Stromal cell of bone marrow (primary cell): ENCODE results near the gene TRMO.

ENCODE experiments used
- DNase-seq: peaks from one replicate; pipeline ENCODE4 v3.0.0-alpha.2; 2012; ENCODE audit warnings: low read depth

TRMO gene

DNA sequence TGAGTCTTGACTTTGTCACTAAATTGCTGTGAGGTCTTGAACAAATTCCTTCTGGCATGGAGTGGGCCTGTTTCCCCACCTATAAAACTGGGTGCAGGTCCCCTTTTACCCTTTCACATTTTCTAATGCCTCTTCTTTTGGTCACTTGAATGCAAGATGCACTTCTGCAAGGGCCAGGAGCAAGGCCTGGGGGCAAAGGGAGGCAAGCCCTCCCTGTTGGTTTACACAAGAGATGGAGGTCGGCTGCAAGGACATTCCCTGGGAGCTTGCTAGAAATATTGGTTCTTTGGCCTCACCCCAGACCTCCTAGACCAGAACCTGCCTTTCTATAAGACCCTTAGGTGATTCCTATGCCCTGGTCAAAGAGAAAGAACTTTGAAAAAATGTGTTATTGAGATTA is 63.5 kb downstream of the TRMO start:
- DNase-seq: no peak

GRCh38 chr9:97858393-97858713 is 63.9 kb downstream of the TRMO start:
- DNase-seq: no peak

GRCh38 chr9:97857606-97858392 is 64.5 kb downstream of the TRMO start:
- DNase-seq: no peak

GRCh38 chr9:97856857-97857605 is 65.3 kb downstream of the TRMO start:
- DNase-seq: no peak

GRCh38 chr9:97855899-97856298 is 66.4 kb downstream of the TRMO start:
- no peak for DNase-seq

DNA sequence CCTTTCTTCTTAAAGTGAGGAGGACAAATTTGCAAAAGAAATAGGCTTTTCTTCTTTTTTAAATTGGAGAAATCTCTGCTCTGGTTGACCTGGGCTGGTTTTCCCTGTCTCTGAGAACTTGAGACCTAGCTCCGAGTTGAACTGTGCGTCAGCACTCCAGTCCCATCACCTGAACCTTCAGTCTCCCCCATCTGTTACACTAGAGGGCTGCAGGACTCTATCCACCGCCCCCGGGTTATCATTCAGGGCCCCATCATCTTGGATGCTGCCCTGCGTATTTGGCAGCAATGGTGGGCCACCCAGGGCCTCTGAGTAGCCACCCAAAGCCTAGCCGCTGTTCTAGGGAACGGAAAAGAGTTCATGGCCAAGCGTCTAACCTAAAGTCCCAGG is 66.8 kb downstream of the TRMO start:
- DNase-seq: no peak

DNA sequence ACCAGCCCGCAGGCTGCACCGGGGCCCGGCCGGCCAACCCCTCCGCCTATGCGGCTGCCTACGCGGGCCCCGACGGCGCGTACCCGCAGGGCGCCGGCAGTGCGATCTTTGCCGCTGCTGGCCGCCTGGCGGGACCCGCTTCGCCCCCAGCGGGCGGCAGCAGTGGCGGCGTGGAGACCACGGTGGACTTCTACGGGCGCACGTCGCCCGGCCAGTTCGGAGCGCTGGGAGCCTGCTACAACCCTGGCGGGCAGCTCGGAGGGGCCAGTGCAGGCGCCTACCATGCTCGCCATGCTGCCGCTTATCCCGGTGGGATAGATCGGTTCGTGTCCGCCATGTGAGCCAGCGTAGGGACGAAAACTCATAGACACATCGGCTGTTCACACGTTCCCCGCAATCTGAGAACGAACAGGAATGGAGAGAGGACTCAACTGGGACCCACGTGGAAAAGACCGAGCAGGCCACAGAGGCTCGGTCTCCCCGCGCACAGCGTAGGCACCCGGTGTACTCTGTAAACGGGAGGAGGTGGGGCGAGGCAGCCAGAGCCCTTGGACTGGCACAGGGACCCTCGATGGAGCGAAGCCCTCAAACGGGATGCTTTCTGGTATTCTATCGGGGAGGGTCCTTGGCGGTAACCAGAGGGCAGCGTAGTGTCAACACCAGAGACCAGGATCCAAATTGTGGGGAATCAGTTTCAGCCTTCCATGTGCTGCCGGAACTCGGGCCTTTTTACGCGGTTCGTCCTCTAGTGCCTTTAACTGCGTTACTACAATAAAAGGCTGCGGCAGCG is 67.4 kb downstream of the TRMO start:
- DNase-seq: no peak
